Osteoblast (primary cell): ENCODE results near the gene MGAM2. TPM values are rescaled to one million over a fixed set of nuclear protein-coding genes. Genes with fewer than 3 reads are reported as not detected.

Source experiments
- DNase-seq: peaks from one replicate; pipeline ENCODE4 v3.0.0; 2011; ENCODE audit warnings: low spot score, mixed read lengths; ENCODE audit not compliant: insufficient read length; ENCODE audit errors: missing footprints
- H2AFZ ChIP-seq: 2 replicates; pipeline ENCODE4 v1.6.0; 2011; ENCODE audit warnings: mild to moderate bottlenecking, low read length
- H3K27ac ChIP-seq: 2 replicates; pipeline ENCODE4 v1.5.1; 2011; ENCODE audit warnings: mild to moderate bottlenecking, low read depth, low read length, moderate library complexity
- H3K27me3 ChIP-seq: 2 replicates; pipeline ENCODE4 v1.6.0; 2012; ENCODE audit warnings: mild to moderate bottlenecking, control low read depth, inconsistent platforms, low read length, moderate library complexity; ENCODE audit not compliant: insufficient read depth
- H3K36me3 ChIP-seq: 2 replicates; pipeline ENCODE4 v1.5.1; 2011; ENCODE audit warnings: mild to moderate bottlenecking, low read length, control low read depth, moderate library complexity; ENCODE audit not compliant: insufficient read depth
- H3K4me1 ChIP-seq: 2 replicates; pipeline ENCODE4 v1.5.1; 2011; ENCODE audit warnings: mild to moderate bottlenecking, low read length, control low read depth, moderate library complexity; ENCODE audit not compliant: insufficient read depth
- H3K4me2 ChIP-seq: 2 replicates; pipeline ENCODE4 v1.6.0; 2011; ENCODE audit warnings: mild to moderate bottlenecking, low read length; ENCODE audit not compliant: insufficient read depth
- H3K4me3 ChIP-seq: fragments of 200-600 bp; sonication (generic); 3 replicates; pipeline ENCODE4 v1.5.1; 2012; ENCODE audit warnings: mild to moderate bottlenecking, low read length, inconsistent platforms; ENCODE audit not compliant: insufficient read depth
- H3K79me2 ChIP-seq: 2 replicates; pipeline ENCODE4 v1.6.0; 2012; ENCODE audit warnings: mild to moderate bottlenecking, low read length, control low read depth, inconsistent platforms; ENCODE audit not compliant: insufficient read depth
- H3K9me3 ChIP-seq: 2 replicates; pipeline ENCODE4 v1.5.1; 2011; ENCODE audit warnings: low read depth, low read length, control low read depth
- H4K20me1 ChIP-seq: 2 replicates; pipeline ENCODE4 v1.6.0; 2012; ENCODE audit warnings: mild to moderate bottlenecking, low read length, control low read depth; ENCODE audit not compliant: insufficient read depth
- total RNA-seq: library from RNA; depleted of rRNA; stranded (reverse); fragments of >200 nt; gene quantifications from 2 replicates; pipeline ENCODE4 v1.2.3, GENCODE V29; 2012
- TF ChIP-seq, protein P1 (sequence below): IDR thresholded peaks from 2 replicates; pipeline ENCODE4 v1.5.1; 2011; ENCODE audit warnings: mild to moderate bottlenecking, low read depth, low read length, moderate library complexity; ENCODE audit errors: extremely low read depth

The MGAM2 gene
- total RNA-seq, 1 donor, result not detected

GRCh38 chr7:142158736-142159496, 47.4 kb downstream of the MGAM2 start:
- no peaks in the 10 kb centered on the region for H3K36me3 ChIP-seq
- no peaks in the 10 kb centered on the region for H3K79me2 ChIP-seq
- TF ChIP-seq, protein P1, sequence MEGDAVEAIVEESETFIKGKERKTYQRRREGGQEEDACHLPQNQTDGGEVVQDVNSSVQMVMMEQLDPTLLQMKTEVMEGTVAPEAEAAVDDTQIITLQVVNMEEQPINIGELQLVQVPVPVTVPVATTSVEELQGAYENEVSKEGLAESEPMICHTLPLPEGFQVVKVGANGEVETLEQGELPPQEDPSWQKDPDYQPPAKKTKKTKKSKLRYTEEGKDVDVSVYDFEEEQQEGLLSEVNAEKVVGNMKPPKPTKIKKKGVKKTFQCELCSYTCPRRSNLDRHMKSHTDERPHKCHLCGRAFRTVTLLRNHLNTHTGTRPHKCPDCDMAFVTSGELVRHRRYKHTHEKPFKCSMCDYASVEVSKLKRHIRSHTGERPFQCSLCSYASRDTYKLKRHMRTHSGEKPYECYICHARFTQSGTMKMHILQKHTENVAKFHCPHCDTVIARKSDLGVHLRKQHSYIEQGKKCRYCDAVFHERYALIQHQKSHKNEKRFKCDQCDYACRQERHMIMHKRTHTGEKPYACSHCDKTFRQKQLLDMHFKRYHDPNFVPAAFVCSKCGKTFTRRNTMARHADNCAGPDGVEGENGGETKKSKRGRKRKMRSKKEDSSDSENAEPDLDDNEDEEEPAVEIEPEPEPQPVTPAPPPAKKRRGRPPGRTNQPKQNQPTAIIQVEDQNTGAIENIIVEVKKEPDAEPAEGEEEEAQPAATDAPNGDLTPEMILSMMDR, result no peak
- H2AFZ ChIP-seq, result no peak overlapping the region
- H4K20me1 ChIP-seq, result no peaks in the 10 kb centered on the region
- H3K4me1 ChIP-seq, result no peaks in the 10 kb centered on the region
- H3K27ac ChIP-seq, result no peak overlapping the region
- H3K4me3 ChIP-seq, result no peak overlapping the region
- no peaks in the 10 kb centered on the region for H3K27me3 ChIP-seq
- no peak for DNase-seq
- H3K9me3 ChIP-seq, result no peaks in the 10 kb centered on the region
- no peak overlapping the region for H3K4me2 ChIP-seq

DNA sequence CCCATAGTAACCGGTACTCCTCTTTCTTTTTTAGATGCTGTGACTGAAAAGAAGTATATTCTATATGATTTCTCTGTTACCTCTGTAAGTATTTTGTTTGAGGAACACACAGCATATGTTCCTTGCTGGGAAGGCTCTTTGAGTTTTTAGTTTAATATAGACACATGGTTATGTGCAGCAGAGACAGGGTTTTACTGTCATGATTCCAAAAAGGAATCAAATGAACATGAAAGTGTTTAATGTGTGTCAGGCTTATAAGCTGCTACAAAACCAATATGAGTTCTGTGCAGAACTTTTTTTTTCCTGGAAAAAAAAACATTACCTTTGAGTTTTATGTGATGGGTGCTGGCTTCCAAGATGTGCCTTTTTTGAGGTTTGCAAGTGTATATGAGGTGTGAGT, 50.4 kb downstream of the MGAM2 start:
- Histone ChIP-seq H3K36me3 (no peaks in the 10 kb centered on the region), H2AFZ (no peak overlapping the region), H4K20me1 (no peaks in the 10 kb centered on the region), H3K79me2 (no peaks in the 10 kb centered on the region), H3K27me3 (no peaks in the 10 kb centered on the region), H3K9me3 (no peaks in the 10 kb centered on the region), H3K27ac (no peak overlapping the region), H3K4me3 (no peak overlapping the region), H3K4me2 (no peak overlapping the region), H3K4me1 (no peaks in the 10 kb centered on the region)
- TF ChIP-seq, protein P1, result no peak
- no peak for DNase-seq

DNA sequence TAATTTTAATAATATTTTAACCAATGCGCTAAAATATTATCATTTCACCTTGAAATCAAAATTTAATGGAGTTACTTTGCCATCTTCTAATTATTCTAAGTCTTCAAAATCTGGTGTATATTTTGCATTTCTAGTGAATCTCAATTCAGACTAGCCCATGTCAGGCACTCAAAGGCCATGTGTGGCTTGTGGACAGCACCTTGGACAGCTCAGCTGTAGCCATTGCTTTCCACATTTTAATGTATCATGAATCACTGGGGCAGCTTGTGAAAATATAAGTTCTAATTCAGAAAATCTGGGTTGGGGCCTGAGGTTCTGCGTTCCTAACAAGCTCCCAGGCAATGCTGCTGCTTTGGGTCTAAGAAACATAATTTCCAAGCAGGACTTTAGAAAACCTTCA, 57.2 kb downstream of the MGAM2 start:
- TF ChIP-seq, protein P1, result no peak
- Histone ChIP-seq H3K4me1 (no peaks in the 10 kb centered on the region), H4K20me1 (no peaks in the 10 kb centered on the region), H2AFZ (no peak overlapping the region), H3K27ac (no peak overlapping the region), H3K4me2 (no peak overlapping the region), H3K9me3 (peaks cover 2% of the 10 kb centered on the region), H3K4me3 (no peak overlapping the region), H3K36me3 (no peaks in the 10 kb centered on the region), H3K27me3 (no peaks in the 10 kb centered on the region), H3K79me2 (no peaks in the 10 kb centered on the region)
- DNase-seq, result no peak

DNA sequence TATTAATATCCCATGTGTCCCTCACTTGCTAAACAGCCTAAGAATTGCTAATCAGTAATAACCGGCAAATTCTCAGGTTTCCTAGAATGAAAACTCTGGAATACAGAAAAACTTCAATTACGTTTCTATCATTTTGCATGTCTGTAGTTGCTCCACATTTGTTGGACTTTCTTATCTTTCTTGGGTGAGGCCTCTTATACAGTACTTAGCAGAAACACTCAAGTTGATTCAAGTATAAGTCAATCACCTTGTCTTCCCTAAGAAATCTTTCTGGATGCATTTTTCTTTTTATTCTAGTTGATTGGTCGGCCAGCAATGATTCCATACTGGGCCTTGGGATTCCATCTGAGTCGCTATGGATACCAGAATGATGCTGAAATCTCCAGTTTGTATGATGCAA, 61.4 kb downstream of the MGAM2 start:
- H3K27ac ChIP-seq, result no peak overlapping the region
- TF ChIP-seq, protein P1, result no peak
- peaks cover 2% of the 10 kb centered on the region for H3K9me3 ChIP-seq
- no peak overlapping the region for H3K4me2 ChIP-seq
- no peak overlapping the region for H3K4me3 ChIP-seq
- H3K36me3 ChIP-seq, result no peaks in the 10 kb centered on the region
- no peak for DNase-seq
- H3K4me1 ChIP-seq, result no peaks in the 10 kb centered on the region
- no peaks in the 10 kb centered on the region for H3K27me3 ChIP-seq
- no peaks in the 10 kb centered on the region for H3K79me2 ChIP-seq
- no peaks in the 10 kb centered on the region for H4K20me1 ChIP-seq
- no peak overlapping the region for H2AFZ ChIP-seq
